A549 (cell line): Measurements from ENCODE around the gene TCF23. TPM values are rescaled to one million over a fixed set of nuclear protein-coding genes. Genes with fewer than 3 reads are reported as not detected.

Source experiments
- ATAC-seq, 2 experiments: fragments of 200-7000 bp in 1 of 2; fragments of >200 bp in 1 of 2; cut with Nextera tagmentation in 1 of 2; cut with Tn5 transposase in 1 of 2; 3 replicates each; pipeline versions ENCODE4 v1.8.0 to v1.9.1; 2018 to 2020; ENCODE audit warnings: mild to moderate bottlenecking in 1 of 2, moderate library complexity in 1 of 2
- CTCF ChIA-PET: fragments of 300-600 bp; sonication (Branson Sonifier 250); formaldehyde crosslinking; extraction: SDS; loops from one replicate; lab custom pipeline; 2021; ENCODE audit warnings: antibody characterized with exemption, inconsistent platforms; lab: Yijun Ruan, JAX
- POLR2A ChIA-PET: fragments of 350-600 bp; formaldehyde crosslinking; extraction: SDS; loops from one replicate; lab custom pipeline; 2021; ENCODE audit warnings: antibody characterized with exemption, inconsistent platforms; lab: Yijun Ruan, JAX
- DNase-seq, 2 experiments: peaks; one replicate each; pipeline versions ENCODE4 v3.0.0 to v3.0.0-alpha.2; 2011 to 2016; ENCODE audit warnings: low read depth in 1 of 2, low spot score in 1 of 2
- FAIRE-seq: peaks from 2 replicates; lab custom pipeline; 2011; peaks lifted over from hg19 to GRCh38; lab: Jason Lieb, UNC
- H3K27ac ChIP-seq, 2 experiments: fragments of >200 bp; sonication (Bioruptor Twin); formaldehyde crosslinking; 3 replicates each; pipeline ENCODE4 v1.5.1; 2016 to 2017
- H3K4me1 ChIP-seq: fragments of >200 bp; sonication (Bioruptor Twin); formaldehyde crosslinking; 3 replicates; pipeline ENCODE4 v1.6.1; 2016
- H3K4me2 ChIP-seq: fragments of >200 bp; sonication (Bioruptor Twin); formaldehyde crosslinking; 3 replicates; pipeline ENCODE4 v1.6.1; 2016
- H3K4me3 ChIP-seq: fragments of >200 bp; sonication (Bioruptor Twin); formaldehyde crosslinking; 3 replicates; pipeline ENCODE4 v1.5.1; 2016
- H3K9me3 ChIP-seq: fragments of >200 bp; sonication (Bioruptor Twin); formaldehyde crosslinking; 3 replicates; pipeline ENCODE4 v1.6.1; 2016
- CBX8 ChIP-seq: fragments of 200-600 bp; sonication (generic); IDR thresholded peaks from 2 replicates; pipeline ENCODE4 v1.6.1; 2016
- CHD2 ChIP-seq: fragments of 150-350 bp; IDR thresholded peaks from 2 replicates; pipeline ENCODE4 v1.6.1; 2014; ENCODE audit warnings: low read length; ENCODE audit not compliant: partially characterized antibody
- ELK1 ChIP-seq: fragments of 150-350 bp; IDR thresholded peaks from 2 replicates; pipeline ENCODE4 v1.6.1; 2014; ENCODE audit warnings: low read depth, mild to moderate bottlenecking, low read length
- EP300 ChIP-seq, 2 experiments: fragments of >200 bp; sonication (Bioruptor Twin); formaldehyde crosslinking; IDR thresholded peaks; 2 replicates in 1 of 2; 3 replicates in 1 of 2; pipeline ENCODE4 v1.6.1; 2016 to 2017
- FOSL2 ChIP-seq, 2 experiments: fragments of 450-650 bp in 1 of 2; fragments of >200 bp in 1 of 2; sonication (Bioruptor Twin) in 1 of 2; formaldehyde crosslinking; IDR thresholded peaks; 2 replicates each; pipeline versions ENCODE4 v1.5.0 to v1.6.1; 2016 to 2020; ENCODE audit warnings: mild to moderate bottlenecking in 1 of 2, moderate library complexity in 1 of 2
- HEYL ChIP-seq: fragments of 250-450 bp; sonication (Bioruptor Pico); IDR thresholded peaks from 2 replicates; pipeline ENCODE4 v1.8.0; 2021; ENCODE audit warnings: mild to moderate bottlenecking, moderate library complexity
- HOXA7 ChIP-seq: fragments of 250-450 bp; sonication (Bioruptor Pico); IDR thresholded peaks from 2 replicates; pipeline ENCODE4 v1.5.0; 2020; ENCODE audit warnings: mild to moderate bottlenecking, moderate library complexity
- HOXB13 ChIP-seq: fragments of 250-450 bp; sonication (Bioruptor Pico); IDR thresholded peaks from 2 replicates; pipeline ENCODE4 v1.5.0; 2020; ENCODE audit warnings: low read depth, mild to moderate bottlenecking, moderate library complexity
- JUNB ChIP-seq: fragments of >200 bp; sonication (Bioruptor Twin); formaldehyde crosslinking; IDR thresholded peaks from 2 replicates; pipeline ENCODE4 v1.6.1; 2016
- KDM5A ChIP-seq: fragments of 200-600 bp; sonication (generic); IDR thresholded peaks from 2 replicates; pipeline ENCODE4 v1.6.1; 2016; ENCODE audit warnings: antibody characterized with exemption, mild to moderate bottlenecking
- MAZ ChIP-seq: fragments of 150-350 bp; IDR thresholded peaks from 2 replicates; pipeline ENCODE4 v1.6.1; 2014; ENCODE audit warnings: antibody characterized with exemption, low read depth, low read length, borderline replicate concordance
- NR3C1 ChIP-seq: fragments of >200 bp; sonication (Bioruptor Twin); formaldehyde crosslinking; IDR thresholded peaks from 3 replicates; pipeline ENCODE4 v1.6.1; 2017
- PBX3 ChIP-seq: IDR thresholded peaks from 2 replicates; pipeline ENCODE4 v1.6.1; 2012
- POLR2A ChIP-seq: IDR thresholded peaks from 2 replicates; pipeline ENCODE4 v1.6.1; 2012; ENCODE audit warnings: mild to moderate bottlenecking, low read length
- POLR2AphosphoS2 ChIP-seq: conservative IDR thresholded peaks from 2 replicates; pipeline ENCODE4 v1.6.1; 2012; ENCODE audit warnings: low read length, improper control_type of control experiment, inconsistent platforms
- RAD21 ChIP-seq, 2 experiments: fragments of >200 bp in 1 of 2; sonication (Bioruptor Twin) in 1 of 2; formaldehyde crosslinking in 1 of 2; IDR thresholded peaks in 1 of 2; conservative IDR thresholded peaks in 1 of 2; 2 replicates in 1 of 2; 3 replicates in 1 of 2; pipeline ENCODE4 v1.6.1; 2012 to 2018; ENCODE audit warnings: inconsistent platforms in 1 of 2
- RARB ChIP-seq: fragments of 250-450 bp; sonication (Bioruptor Pico); IDR thresholded peaks from 2 replicates; pipeline ENCODE4 v1.8.0; 2021; ENCODE audit warnings: mild to moderate bottlenecking, moderate library complexity
- RCOR1 ChIP-seq: fragments of 150-350 bp; IDR thresholded peaks from 2 replicates; pipeline ENCODE4 v1.6.1; 2014; ENCODE audit warnings: antibody characterized with exemption, low read length, low read depth
- RFX5 ChIP-seq: fragments of 450-650 bp; IDR thresholded peaks from 2 replicates; pipeline ENCODE4 v1.7.1; 2014; ENCODE audit warnings: antibody characterized with exemption, mild to moderate bottlenecking, moderate library complexity
- SREBF2 ChIP-seq: fragments of 450-650 bp; IDR thresholded peaks from 2 replicates; pipeline ENCODE4 v1.6.1; 2014; ENCODE audit warnings: mild to moderate bottlenecking, moderate library complexity
- TP53 ChIP-seq: fragments of 250-450 bp; sonication (Bioruptor Pico); IDR thresholded peaks from 2 replicates; pipeline ENCODE4 v1.5.0; 2021; ENCODE audit warnings: mild to moderate bottlenecking, moderate library complexity
- ZNF302 ChIP-seq: fragments of 250-450 bp; sonication (Bioruptor Pico); IDR thresholded peaks from 2 replicates; pipeline ENCODE4 v1.9.0; 2021; ENCODE audit warnings: inconsistent platforms, mild to moderate bottlenecking, moderate library complexity
- WGBS: methylation state at CpG from one replicate; pipeline ENCODE4 v1.1.6; 2017; ENCODE audit errors: missing lambda C conversion rate; 5-methylcytosine and 5-hydroxymethylcytosine counted together
- polyA plus RNA-seq, 4 experiments: library from polyadenylated mRNA; depleted of rRNA in 3 of 4; stranded (reverse); fragments of >200 nt; fragmentation: RNase III in 1 of 4; extraction: RNeasy Plus Mini Kit Qiagen cat#74134 plus additional on column Dnase treatment in 1 of 4; gene quantifications; 2 replicates in 3 of 4; 3 replicates in 1 of 4; pipeline ENCODE4 v1.2.3, GENCODE V29; 2011 to 2017
- TF ChIP-seq, protein P1 (sequence below): fragments of >200 bp; sonication (Bioruptor Twin); formaldehyde crosslinking; IDR thresholded peaks from 3 replicates; pipeline ENCODE4 v1.6.1; 2016
- TF ChIP-seq, protein P2 (sequence below): IDR thresholded peaks from 2 replicates; pipeline ENCODE4 v1.6.1; 2012
- TF ChIP-seq, protein P3 (sequence below): fragments of >200 bp; sonication (Bioruptor Twin); formaldehyde crosslinking; IDR thresholded peaks from 2 replicates; pipeline ENCODE4 v1.6.1; 2016
- TF ChIP-seq, protein P4 (sequence below): fragments of 200-600 bp; sonication (generic); IDR thresholded peaks from 2 replicates; pipeline ENCODE4 v1.6.1; 2016; ENCODE audit warnings: antibody characterized with exemption, mild to moderate bottlenecking, moderate library complexity

TCF23 gene
- polyA plus RNA-seq, 2 of the 4 experiments (the other 2 are of a cell fraction), result not detected

DNA sequence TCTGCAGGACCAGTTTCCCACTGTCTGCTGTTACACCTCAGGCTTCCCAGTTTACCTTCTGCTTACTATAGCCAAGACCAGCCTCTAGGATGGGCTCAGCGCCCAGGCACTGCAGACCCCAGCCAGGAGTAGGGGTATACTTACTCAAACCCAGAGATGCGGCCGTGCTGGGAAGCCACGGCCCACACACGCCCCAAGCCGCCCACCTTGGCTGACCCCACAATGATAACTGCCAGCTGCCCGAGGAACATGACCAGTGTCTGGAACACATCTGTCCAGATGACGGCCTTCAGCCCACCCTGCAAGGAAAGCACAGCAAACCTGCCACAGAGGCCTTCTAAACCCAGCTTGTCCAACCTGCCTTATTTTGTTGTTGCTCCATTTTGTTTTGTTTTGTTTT lies 56.4 kb downstream of the TCF23 start:
- FAIRE-seq (no peak), DNase-seq (no peak), ATAC-seq (no peak)
- H3K4me3 ChIP-seq, result no peak overlapping the region
- H3K27ac ChIP-seq, result no peak overlapping the region
- no peaks in the 10 kb centered on the region for H3K4me1 ChIP-seq
- no peak overlapping the region for H3K4me2 ChIP-seq
- TF ChIP-seq, protein P1, sequence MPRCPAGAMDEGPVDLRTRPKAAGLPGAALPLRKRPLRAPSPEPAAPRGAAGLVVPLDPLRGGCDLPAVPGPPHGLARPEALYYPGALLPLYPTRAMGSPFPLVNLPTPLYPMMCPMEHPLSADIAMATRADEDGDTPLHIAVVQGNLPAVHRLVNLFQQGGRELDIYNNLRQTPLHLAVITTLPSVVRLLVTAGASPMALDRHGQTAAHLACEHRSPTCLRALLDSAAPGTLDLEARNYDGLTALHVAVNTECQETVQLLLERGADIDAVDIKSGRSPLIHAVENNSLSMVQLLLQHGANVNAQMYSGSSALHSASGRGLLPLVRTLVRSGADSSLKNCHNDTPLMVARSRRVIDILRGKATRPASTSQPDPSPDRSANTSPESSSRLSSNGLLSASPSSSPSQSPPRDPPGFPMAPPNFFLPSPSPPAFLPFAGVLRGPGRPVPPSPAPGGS, result no peak
- TF ChIP-seq HOXB13 (CRISPR knock-in tag), result no peak
- TF ChIP-seq NR3C1, result no peak
- TF ChIP-seq ZNF302 (CRISPR knock-in tag), result no peak
- no peak for TF ChIP-seq JUNB
- TF ChIP-seq POLR2AphosphoS2, result no peak
- TF ChIP-seq CHD2, result no peak
- TF ChIP-seq RCOR1, result no peak
- TF ChIP-seq, protein P2, sequence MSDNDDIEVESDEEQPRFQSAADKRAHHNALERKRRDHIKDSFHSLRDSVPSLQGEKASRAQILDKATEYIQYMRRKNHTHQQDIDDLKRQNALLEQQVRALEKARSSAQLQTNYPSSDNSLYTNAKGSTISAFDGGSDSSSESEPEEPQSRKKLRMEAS, result no peak
- TF ChIP-seq, protein P3, sequence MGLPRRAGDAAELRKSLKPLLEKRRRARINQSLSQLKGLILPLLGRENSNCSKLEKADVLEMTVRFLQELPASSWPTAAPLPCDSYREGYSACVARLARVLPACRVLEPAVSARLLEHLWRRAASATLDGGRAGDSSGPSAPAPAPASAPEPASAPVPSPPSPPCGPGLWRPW, result no peak
- POLR2A ChIA-PET, result no interaction called here
- no peaks in the 10 kb centered on the region for H3K9me3 ChIP-seq
- CTCF ChIA-PET, result interaction anchor here (0.9 to 1.3 kb wide), 4 partner anchors 11 to 60 kb away, joined by 3 to 4 read pairs (median 3); no protein-coding TSS in a partner anchor
- WGBS, result 93% methylated on average over 8 of the region's 8 CpGs

DNA sequence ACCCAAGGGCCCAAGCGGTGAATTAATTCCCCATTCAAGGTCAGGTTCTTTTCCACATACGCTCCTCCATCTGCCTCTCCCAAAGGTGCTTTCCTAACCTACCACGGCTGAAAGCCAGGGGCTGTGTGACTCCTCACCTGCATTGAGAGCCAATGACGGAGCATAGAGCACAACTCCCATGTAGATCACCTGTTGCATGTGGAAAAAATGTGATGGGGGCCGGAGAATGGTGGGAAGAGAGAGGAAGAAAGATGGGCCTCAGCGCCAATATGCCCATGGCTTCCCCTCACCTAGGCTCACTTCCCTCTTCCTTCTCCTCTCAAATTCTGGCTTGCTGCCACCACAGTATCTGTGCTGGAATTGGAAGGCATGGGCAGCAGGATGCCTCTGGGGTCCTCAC lies 57.5 kb downstream of the TCF23 start:
- H3K4me1 ChIP-seq, result no peaks in the 10 kb centered on the region
- no peak for DNase-seq
- H3K27ac ChIP-seq, result no peak overlapping the region
- FAIRE-seq, result no peak
- H3K4me3 ChIP-seq, result no peak overlapping the region
- WGBS, result 96% methylated on average over 6 of the region's 6 CpGs
- ATAC-seq, result no peak
- CTCF ChIA-PET, result interaction anchor here (0.9 to 4.0 kb wide), 4 partner anchors 13 to 59 kb away, joined by 3 to 12 read pairs (median 4); no protein-coding TSS in a partner anchor
- POLR2A ChIA-PET, result no interaction called here
- TF ChIP-seq, protein P4, sequence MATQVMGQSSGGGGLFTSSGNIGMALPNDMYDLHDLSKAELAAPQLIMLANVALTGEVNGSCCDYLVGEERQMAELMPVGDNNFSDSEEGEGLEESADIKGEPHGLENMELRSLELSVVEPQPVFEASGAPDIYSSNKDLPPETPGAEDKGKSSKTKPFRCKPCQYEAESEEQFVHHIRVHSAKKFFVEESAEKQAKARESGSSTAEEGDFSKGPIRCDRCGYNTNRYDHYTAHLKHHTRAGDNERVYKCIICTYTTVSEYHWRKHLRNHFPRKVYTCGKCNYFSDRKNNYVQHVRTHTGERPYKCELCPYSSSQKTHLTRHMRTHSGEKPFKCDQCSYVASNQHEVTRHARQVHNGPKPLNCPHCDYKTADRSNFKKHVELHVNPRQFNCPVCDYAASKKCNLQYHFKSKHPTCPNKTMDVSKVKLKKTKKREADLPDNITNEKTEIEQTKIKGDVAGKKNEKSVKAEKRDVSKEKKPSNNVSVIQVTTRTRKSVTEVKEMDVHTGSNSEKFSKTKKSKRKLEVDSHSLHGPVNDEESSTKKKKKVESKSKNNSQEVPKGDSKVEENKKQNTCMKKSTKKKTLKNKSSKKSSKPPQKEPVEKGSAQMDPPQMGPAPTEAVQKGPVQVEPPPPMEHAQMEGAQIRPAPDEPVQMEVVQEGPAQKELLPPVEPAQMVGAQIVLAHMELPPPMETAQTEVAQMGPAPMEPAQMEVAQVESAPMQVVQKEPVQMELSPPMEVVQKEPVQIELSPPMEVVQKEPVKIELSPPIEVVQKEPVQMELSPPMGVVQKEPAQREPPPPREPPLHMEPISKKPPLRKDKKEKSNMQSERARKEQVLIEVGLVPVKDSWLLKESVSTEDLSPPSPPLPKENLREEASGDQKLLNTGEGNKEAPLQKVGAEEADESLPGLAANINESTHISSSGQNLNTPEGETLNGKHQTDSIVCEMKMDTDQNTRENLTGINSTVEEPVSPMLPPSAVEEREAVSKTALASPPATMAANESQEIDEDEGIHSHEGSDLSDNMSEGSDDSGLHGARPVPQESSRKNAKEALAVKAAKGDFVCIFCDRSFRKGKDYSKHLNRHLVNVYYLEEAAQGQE, result no peak
- no peak for TF ChIP-seq ELK1
- no peak for TF ChIP-seq PBX3
- TF ChIP-seq RARB (CRISPR knock-in tag), result no peak
- no peak for TF ChIP-seq POLR2AphosphoS2
- no peak for TF ChIP-seq CBX8
- no peak for TF ChIP-seq POLR2A
- no peak for TF ChIP-seq HOXA7 (CRISPR knock-in tag)
- TF ChIP-seq MAZ, result no peak
- no peak for TF ChIP-seq EP300 (IDR thresholded peaks at IDR 0.05)
- no peak for TF ChIP-seq KDM5A
- TF ChIP-seq RAD21 (conservative IDR thresholded peaks at IDR 0.05 in 1 of 2, IDR thresholded peaks at IDR 0.05 in 1 of 2), result no peak
- no peak for TF ChIP-seq FOSL2 (IDR thresholded peaks at IDR 0.05)
- no peak for TF ChIP-seq FOSL2 (CRISPR knock-in tag; IDR thresholded peaks at IDR 0.05)
- no peak for TF ChIP-seq ZNF302 (CRISPR knock-in tag)
- TF ChIP-seq SREBF2, result no peak
- no peak for TF ChIP-seq TP53 (CRISPR knock-in tag)
- no peak for TF ChIP-seq RFX5
- no peak for TF ChIP-seq HEYL
- TF ChIP-seq, protein P3, result no peak
- no peak overlapping the region for H3K4me2 ChIP-seq
- H3K9me3 ChIP-seq, result no peaks in the 10 kb centered on the region
